Measurements from ENCODE around the gene UBE2G2.

- TF ChIP-seq CTCF (IDR thresholded peaks at IDR 0.05) (no peak), POLR2AphosphoS5 (IDR thresholded peaks at IDR 0.05) (no peak), POLR2A (IDR thresholded peaks at IDR 0.05) (no peak), EP300 (IDR thresholded peaks at IDR 0.05; ENCODE audit: low read depth) (no peak)
Observed at GRCh38 chr21:44755227-44755626, 46.4 kb downstream of the UBE2G2 start.
